Brain microvascular endothelial cell (primary cell): ENCODE results near the gene CDK11B.
"Not testable (repeated sequence)": the region's sequence is repeated elsewhere in the genome, so short reads cannot be mapped to it uniquely, and the experiment has no call there.

Source experiments
- DNase-seq: peaks from one replicate; pipeline ENCODE4 v3.0.0-alpha.2; 2020
- H3K27ac ChIP-seq: fragments of 250-450 bp; sonication (Bioruptor Pico); 2 replicates; pipeline ENCODE4 v1.5.1; 2020; ENCODE audit warnings: mild to moderate bottlenecking, moderate library complexity
- H3K27me3 ChIP-seq: fragments of 250-450 bp; sonication (Bioruptor Pico); replicated peaks from 2 replicates; pipeline ENCODE4 v1.5.1; 2020; ENCODE audit warnings: mild to moderate bottlenecking
- H3K36me3 ChIP-seq: fragments of 250-450 bp; sonication (Bioruptor Pico); replicated peaks from 2 replicates; pipeline ENCODE4 v1.5.1; 2020; ENCODE audit warnings: mild to moderate bottlenecking
- H3K4me3 ChIP-seq: 2 replicates; pipeline ENCODE4 v1.5.1; 2011; ENCODE audit warnings: low read depth, mild to moderate bottlenecking, control low read depth, low read length, moderate library complexity
- in situ Hi-C: cut with HindIII; loops from 2 replicates; pipeline ENCODE4 v1.10.0; 2017; ENCODE audit warnings: low sequenced_read_pairs, low pct_ligation_motif_present
- TF ChIP-seq, protein P1 (sequence below): IDR thresholded peaks from 2 replicates; pipeline ENCODE4 v1.5.1; 2011; ENCODE audit warnings: low read depth, mild to moderate bottlenecking, moderate library complexity, low read length, control low read depth, inconsistent platforms; ENCODE audit errors: missing control alignments

Gene CDK11B

DNA sequence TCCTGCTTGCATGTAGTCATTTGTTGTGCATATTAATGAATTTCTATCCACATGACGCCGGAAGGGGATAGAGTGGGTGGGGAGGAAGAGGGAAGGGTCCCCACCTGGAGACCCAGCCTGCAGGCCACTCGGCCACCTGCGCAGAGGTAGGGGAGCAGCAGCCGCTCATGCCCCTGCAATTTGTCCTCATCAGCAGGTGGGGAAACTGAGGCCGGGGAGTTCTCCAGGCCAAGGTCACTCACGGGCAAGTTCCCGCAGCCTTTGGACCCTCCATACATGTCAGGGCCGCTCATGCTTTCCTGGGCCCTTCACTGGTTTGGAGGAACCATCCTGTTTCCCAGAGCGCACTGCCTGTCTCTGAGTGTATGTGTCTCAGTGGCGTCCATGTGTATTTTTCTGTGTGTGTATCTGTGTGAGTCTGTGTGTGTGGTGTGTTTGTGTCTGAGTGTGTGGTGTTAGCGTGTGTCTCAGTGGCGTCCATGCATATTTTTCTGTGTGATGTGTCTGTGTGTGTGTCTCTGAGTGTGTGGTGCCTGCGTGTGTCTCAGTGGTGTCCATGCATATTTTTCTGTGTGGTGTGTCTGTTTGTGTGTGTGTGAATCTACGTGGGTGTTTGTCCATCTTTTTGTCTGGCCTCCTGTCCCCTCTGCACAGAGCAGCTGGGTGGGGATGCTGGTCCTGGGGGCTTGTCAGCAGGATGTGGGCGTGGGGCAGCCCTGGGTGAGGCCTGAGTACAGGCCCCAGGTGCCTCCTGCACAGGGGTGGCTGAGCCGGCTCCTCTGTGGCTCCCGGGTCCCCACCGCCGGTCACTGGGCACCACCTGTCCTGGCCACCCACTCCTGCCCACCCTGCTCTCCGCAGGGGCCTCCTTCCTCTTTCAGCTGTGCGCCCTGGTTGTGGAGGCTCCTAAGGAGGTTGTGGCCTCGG is 37.9 kb upstream of the CDK11B start:
- in situ Hi-C loops, H3K27ac ChIP-seq, H3K36me3 ChIP-seq, DNase-seq, H3K4me3 ChIP-seq, H3K27me3 ChIP-seq: not testable (repeated sequence)

DNA sequence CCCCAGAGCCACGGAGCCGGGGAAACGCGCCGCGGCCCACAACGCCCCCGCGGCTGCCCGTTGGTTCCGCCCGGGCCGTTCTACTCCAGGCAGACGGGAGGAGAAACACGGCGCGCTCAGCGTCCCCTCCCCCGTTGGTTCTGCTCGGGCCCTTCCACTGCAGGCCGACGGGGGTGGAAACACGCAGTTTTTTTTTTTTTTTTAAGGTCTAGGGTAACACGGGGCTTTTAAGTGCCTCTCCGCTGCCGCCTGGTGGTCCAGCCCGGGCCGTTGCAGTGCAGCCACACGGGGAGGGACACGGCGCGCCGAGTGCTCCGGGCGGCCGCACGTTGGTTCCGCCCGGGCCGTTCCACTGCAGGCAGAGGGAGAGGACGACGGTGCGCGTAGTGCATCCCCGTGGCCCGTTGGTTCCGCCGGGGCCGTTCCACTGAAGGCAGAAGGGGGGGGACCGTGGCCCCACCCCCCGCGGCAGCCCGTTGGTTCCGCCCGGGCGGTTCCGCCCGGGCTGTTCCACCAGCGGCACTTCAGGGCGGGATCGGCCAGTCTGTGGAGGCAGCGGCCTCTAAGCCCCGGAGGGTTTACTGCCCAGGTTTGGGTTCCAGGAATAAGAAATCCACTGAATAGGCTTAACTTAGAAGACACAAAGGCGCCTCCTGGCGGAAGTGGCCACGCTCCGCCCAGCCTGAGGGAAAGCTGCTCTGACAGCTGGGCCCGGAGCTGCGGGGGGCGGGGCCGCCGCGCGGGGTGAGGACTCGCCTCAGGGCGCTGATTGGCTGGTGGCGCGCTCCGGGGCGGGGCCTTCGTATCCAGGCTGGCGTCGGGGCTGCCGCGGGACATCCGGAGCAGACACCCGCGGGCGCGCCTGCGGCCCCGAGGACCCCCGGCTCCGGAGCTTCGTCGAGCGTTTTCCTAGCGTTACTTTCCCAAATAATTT is 34.2 kb upstream of the CDK11B start, which contains the start of gene SLC35E2B:
Gene SLC35E2B, minus strand, starts transcription at position 82 of the 934 bp plus-strand sequence. CDS start 16,096 bp downstream, outside the sequence.
- Histone ChIP-seq H3K27ac (peak within 1 kb of the TSS; percentile 70), H3K4me3 (peak within 1 kb of the TSS; percentile 58)
- peak; percentile 96 for DNase-seq
- in situ Hi-C loops, H3K27me3 ChIP-seq, H3K36me3 ChIP-seq: not testable (repeated sequence)
- TF ChIP-seq, protein P1, sequence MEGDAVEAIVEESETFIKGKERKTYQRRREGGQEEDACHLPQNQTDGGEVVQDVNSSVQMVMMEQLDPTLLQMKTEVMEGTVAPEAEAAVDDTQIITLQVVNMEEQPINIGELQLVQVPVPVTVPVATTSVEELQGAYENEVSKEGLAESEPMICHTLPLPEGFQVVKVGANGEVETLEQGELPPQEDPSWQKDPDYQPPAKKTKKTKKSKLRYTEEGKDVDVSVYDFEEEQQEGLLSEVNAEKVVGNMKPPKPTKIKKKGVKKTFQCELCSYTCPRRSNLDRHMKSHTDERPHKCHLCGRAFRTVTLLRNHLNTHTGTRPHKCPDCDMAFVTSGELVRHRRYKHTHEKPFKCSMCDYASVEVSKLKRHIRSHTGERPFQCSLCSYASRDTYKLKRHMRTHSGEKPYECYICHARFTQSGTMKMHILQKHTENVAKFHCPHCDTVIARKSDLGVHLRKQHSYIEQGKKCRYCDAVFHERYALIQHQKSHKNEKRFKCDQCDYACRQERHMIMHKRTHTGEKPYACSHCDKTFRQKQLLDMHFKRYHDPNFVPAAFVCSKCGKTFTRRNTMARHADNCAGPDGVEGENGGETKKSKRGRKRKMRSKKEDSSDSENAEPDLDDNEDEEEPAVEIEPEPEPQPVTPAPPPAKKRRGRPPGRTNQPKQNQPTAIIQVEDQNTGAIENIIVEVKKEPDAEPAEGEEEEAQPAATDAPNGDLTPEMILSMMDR: peak; percentile 52

DNA sequence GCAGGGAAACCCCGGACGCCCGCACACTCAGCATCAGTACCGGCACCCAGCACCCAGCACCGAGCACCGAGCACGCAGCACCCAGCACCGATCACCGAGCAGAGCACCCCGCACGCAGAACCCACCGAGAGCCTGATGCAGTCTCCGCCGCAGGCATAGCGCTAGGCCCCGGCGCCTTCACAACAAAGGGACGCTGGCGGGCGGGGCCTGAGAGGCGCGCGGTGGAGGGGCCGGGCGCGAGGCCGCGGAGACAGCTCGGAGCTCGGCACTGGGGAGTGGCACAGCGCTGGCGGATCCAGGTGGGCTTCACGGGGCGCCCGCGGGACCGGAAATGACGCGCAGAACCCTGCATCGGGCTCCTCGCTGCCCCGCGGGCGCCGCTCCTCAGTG is 33.5 kb upstream of the CDK11B start:
- peak; percentile 76 for DNase-seq
- in situ Hi-C loops, H3K27me3 ChIP-seq, H3K36me3 ChIP-seq: not testable (repeated sequence)
- Histone ChIP-seq H3K27ac (peak overlapping the region; percentile 70), H3K4me3 (peak overlapping the region; percentile 58)

DNA sequence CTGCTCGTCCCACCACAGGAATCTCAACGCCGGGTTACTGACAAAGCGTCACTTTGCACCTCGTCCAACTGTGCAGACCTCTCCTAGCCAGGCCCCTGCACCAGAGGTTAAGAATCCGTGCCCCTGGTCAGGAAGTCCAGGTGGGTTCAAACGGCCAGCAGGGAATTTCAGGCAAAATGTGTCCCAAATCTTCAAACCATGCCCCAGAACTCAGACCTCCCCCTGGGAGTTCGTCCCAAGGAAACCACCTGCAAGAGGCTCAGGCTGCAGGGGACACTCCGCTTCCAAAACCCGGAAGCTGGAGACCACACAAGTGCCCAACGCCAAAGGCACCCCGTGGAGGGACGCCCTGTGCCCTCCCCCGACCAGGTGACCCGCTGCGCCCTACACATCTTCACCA is 32.6 kb upstream of the CDK11B start:
- in situ Hi-C loops, H3K27me3 ChIP-seq, H3K36me3 ChIP-seq, DNase-seq, H3K27ac ChIP-seq: not testable (repeated sequence)
- H3K4me3 ChIP-seq: peak overlapping the region; percentile 42

DNA sequence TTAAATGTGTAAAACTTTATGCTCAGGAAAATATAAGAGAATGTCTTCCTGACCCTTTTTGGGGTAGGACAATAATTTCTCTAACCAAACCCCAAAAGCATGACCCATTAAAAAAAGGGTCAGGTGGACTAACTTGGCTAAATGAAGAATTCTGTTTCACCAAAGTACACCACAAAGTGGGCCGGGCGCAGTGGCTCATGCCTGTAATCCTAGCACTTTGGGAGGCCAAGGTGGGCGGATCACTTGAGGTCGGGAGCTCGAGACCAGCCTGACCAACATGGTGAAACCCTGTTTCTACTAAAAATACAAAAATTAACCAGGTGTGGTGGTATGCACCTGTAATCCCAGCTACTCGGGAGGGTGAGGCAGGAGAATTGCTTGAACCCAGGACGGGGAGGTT is 30.7 kb upstream of the CDK11B start:
- H3K36me3 ChIP-seq, H3K27me3 ChIP-seq, DNase-seq, in situ Hi-C loops, H3K27ac ChIP-seq, H3K4me3 ChIP-seq: not testable (repeated sequence)

DNA sequence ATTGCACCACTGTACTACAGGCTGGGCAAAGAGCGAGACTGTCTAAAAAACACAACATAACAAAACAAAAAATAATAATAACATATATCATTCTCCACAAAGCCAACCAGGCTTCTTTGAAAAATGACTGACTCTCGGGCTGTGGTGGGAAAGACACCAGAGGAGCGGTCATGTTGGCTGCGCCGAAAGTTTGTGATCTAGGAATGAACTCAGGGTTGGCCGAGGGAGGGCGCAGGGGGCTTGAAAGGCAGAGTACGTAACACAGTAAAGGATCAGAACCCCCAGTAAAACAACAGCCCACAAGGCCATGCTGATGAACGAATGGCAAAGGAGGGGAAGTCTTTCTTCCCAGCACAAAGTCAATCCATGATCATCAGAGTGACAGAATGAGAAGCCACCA is 29.0 kb upstream of the CDK11B start:
- DNase-seq: no peak
- H3K36me3 ChIP-seq: peaks cover 7% of the 10 kb centered on the region
- H3K4me3 ChIP-seq: no peak overlapping the region
- TF ChIP-seq, protein P1: no peak
- in situ Hi-C loops: no loop called here
- H3K27me3 ChIP-seq: no peaks in the 10 kb centered on the region
- peak overlapping the region; percentile 73 for H3K27ac ChIP-seq

DNA sequence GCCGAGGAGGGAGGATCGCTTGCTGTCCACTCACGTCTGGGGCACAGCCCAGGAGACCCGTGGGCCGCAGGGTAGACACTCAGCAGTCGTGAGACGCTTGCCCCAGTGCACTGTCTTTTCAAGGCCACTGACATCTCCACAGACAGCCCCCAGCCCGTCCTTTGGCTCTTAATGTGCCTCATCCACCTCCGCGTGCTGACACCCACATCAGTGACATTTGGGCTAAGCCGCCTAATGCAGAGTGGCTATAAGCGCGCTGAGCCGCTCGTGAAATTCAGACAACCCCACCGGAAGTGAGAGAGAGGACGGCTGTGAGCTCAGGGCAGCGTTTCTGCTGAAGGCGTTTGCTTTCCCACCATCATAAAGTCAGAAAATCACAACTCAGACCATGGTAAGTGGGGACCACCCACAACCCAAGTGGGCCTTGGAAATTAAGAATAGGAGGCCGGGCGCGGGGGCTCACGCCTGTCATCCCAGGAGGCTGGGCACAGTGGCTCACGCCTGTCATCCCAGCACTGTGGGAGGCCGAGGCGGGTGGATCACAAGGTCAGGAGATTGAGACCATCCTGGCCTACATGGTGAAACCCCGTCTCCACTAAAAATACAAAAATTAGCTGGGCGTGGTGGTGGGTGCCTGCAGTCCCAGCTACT is 25.4 kb upstream of the CDK11B start:
- TF ChIP-seq, protein P1: no peak
- no peaks in the 10 kb centered on the region for H3K27me3 ChIP-seq
- peaks cover 7% of the 10 kb centered on the region for H3K36me3 ChIP-seq
- H3K27ac ChIP-seq: no peak overlapping the region
- in situ Hi-C loops: no loop called here
- no peak overlapping the region for H3K4me3 ChIP-seq
- DNase-seq: no peak
